Measurements from ENCODE around the gene CNGA2. TPM values are rescaled to one million over a fixed set of nuclear protein-coding genes. Genes with fewer than 3 reads are reported as not detected.
A peak's percentile ranks its signal among the peaks of the same experiment; 100 is the strongest.

CNGA2 gene
- total RNA-seq, 4 donors from 2014 or later: not detected

- peak in 1 of 2 donors; percentile 88 for DNase-seq (ENCODE audit: low spot score in 2 of 2)
- intact Hi-C loops (cut with DNase I; ENCODE audit: low total_unique reads): no loop called here
Observed at GRCh38 chrX:151703487-151703886, 31.1 kb upstream of the CNGA2 start.

GRCh38 chrX:151704041-151704663 lies 30.4 kb upstream of the CNGA2 start:
- 28 to 45% methylated on average over 6 to 13 of the region's 13 CpGs for WGBS, 2 donors
- intact Hi-C loops (cut with DNase I; ENCODE audit: low total_unique reads): no loop called here
- peak in 1 of 2 donors; percentile 72 for DNase-seq (ENCODE audit: low spot score in 2 of 2)
- H3K4me3 ChIP-seq (ENCODE audit: low read depth, poor library complexity, severe bottlenecking): no peak overlapping the region
- TF ChIP-seq POLR2A (IDR thresholded peaks at IDR 0.05): no peak
- no peak for TF ChIP-seq CTCF (IDR thresholded peaks at IDR 0.05)

More at GRCh38 chrX:151703487-151703886, 31.1 kb upstream of the CNGA2 start:
- no peak for TF ChIP-seq CTCF (IDR thresholded peaks at IDR 0.05)
- no peak for TF ChIP-seq POLR2A (IDR thresholded peaks at IDR 0.05)
- H3K4me3 ChIP-seq (ENCODE audit: low read depth, poor library complexity, severe bottlenecking): no peak overlapping the region
- 18 to 27% methylated on average over 7 of the region's 7 CpGs for WGBS, 2 donors

- intact Hi-C loops (cut with DNase I; ENCODE audit: low total_unique reads): no loop called here
- no peak for TF ChIP-seq POLR2A (IDR thresholded peaks at IDR 0.05)
- no peak for TF ChIP-seq CTCF (IDR thresholded peaks at IDR 0.05)
- 83 to 94% methylated on average over 7 of the region's 7 CpGs for WGBS, 2 donors
- no peak overlapping the region for H3K4me3 ChIP-seq (ENCODE audit: low read depth, poor library complexity, severe bottlenecking)
- DNase-seq (ENCODE audit: low spot score in 2 of 2): peak in 1 of 2 donors; percentile 59
Observed at GRCh38 chrX:151708821-151709220, 25.7 kb upstream of the CNGA2 start.

GRCh38 chrX:151710457-151710856 lies 24.1 kb upstream of the CNGA2 start:
- intact Hi-C loops (cut with DNase I; ENCODE audit: low total_unique reads): no loop called here
- WGBS, 2 donors: 46 to 78% methylated on average over 2 of the region's 2 CpGs

GRCh38 chrX:151711154-151711553 lies 23.4 kb upstream of the CNGA2 start:
- no peak for DNase-seq (ENCODE audit: low spot score in 2 of 2)
- H3K4me3 ChIP-seq (ENCODE audit: low read depth, poor library complexity, severe bottlenecking): no peak overlapping the region
- intact Hi-C loops (cut with DNase I; ENCODE audit: low total_unique reads): no loop called here
- 48 to 86% methylated on average over 1 to 5 of the region's 5 CpGs for WGBS, 2 donors
- no peak for TF ChIP-seq POLR2A (IDR thresholded peaks at IDR 0.05)
- no peak for TF ChIP-seq CTCF (IDR thresholded peaks at IDR 0.05)

More at GRCh38 chrX:151710457-151710856, 24.1 kb upstream of the CNGA2 start:
- peak in 1 of 2 donors; percentile 76 for DNase-seq (ENCODE audit: low spot score in 2 of 2)
- TF ChIP-seq CTCF (IDR thresholded peaks at IDR 0.05): no peak
- H3K4me3 ChIP-seq (ENCODE audit: low read depth, poor library complexity, severe bottlenecking): no peak overlapping the region

- 20 to 25% methylated on average over 1 to 2 of the region's 2 CpGs for WGBS, 2 donors
- H3K4me3 ChIP-seq (ENCODE audit: low read depth, poor library complexity, severe bottlenecking): no peak overlapping the region
- intact Hi-C loops (cut with DNase I; ENCODE audit: low total_unique reads): no loop called here
- DNase-seq (ENCODE audit: low spot score in 2 of 2): no peak
- TF ChIP-seq POLR2A (IDR thresholded peaks at IDR 0.05): no peak
- TF ChIP-seq CTCF (IDR thresholded peaks at IDR 0.05): no peak
Observed at GRCh38 chrX:151711787-151712186, 22.8 kb upstream of the CNGA2 start.
